Measurements from ENCODE around the gene RPRML. TPM values are rescaled to one million over a fixed set of nuclear protein-coding genes. Genes with fewer than 3 reads are reported as not detected.

The RPRML gene
- total RNA-seq, 1 experiment from 2014 or later: 0.54 TPM

- DNase-seq (ENCODE audit: low read depth, low spot score) (no peak), ATAC-seq (no peak)
- no TSS peak for BruUV-seq (replicated peaks)
- in situ Hi-C loops (cut with HindIII; ENCODE audit: low pct_unique_long_range_greater_than_20kb, low sequenced_read_pairs) (no loop called here), intact Hi-C loops (cut with micrococcal nuclease; ENCODE audit: unreplicated experiment) (loop anchor here (10.0 kb wide), 1 partner anchor 84 kb away; no protein-coding TSS in a partner anchor)
- H3K36me3 ChIP-seq (ENCODE audit: control insufficient read depth, insufficient read depth, low read length): peaks cover 19% of the 10 kb centered on the region
- H3K4me3 ChIP-seq (ENCODE audit: low read depth in 2 of 2, low read length in 2 of 2): no peak overlapping the region
- no peaks in the 10 kb centered on the region for H3K9me3 ChIP-seq (ENCODE audit: control insufficient read depth, insufficient read depth, low read depth, low read length)
- no peak overlapping the region for H3K27ac ChIP-seq (ENCODE audit: low read length)
- peaks cover 5% of the 10 kb centered on the region; the same call in 1 of the 2 replicates for H3K4me1 ChIP-seq (ENCODE audit: control insufficient read depth, insufficient read depth, low read length)
- CTCF ChIA-PET: no interaction called here
- POLR2A ChIA-PET: no interaction called here
- no peaks in the 10 kb centered on the region for H3K27me3 ChIP-seq (ENCODE audit: control insufficient read depth, insufficient read depth, low read length)
- TF ChIP-seq SIN3A (IDR thresholded peaks at IDR 0.05; ENCODE audit: borderline replicate concordance, insufficient read depth, low read depth, low read length) (no peak), REST (IDR thresholded peaks at IDR 0.05; ENCODE audit: insufficient read depth in 1 of 2, low read depth in 2 of 2, low read length in 1 of 2) (no peak), TCF7L2 (IDR thresholded peaks at IDR 0.05; ENCODE audit: low read depth, low read length) (no peak), CTCF (IDR thresholded peaks at IDR 0.05) (no peak), POLR2AphosphoS5 (IDR thresholded peaks at IDR 0.05; ENCODE audit: low read depth, low read length) (no peak)
Measured at GRCh38 chr17:46928467-46929261, 50.4 kb downstream of the RPRML start.

Small RNAs within 50 kb of the gene (microRNA-seq; reads per million reads assigned to microRNA genes)
- gene MIR5089 (ENCODE audit: unreplicated experiment): not detected

Other genes with a start within 250 kb of the RPRML start
- gene WNT3, start 160.6 kb downstream of the RPRML start, total RNA-seq (2021; ENCODE audit: unreplicated experiment): 3.4 TPM
- gene WNT9B, start 127.7 kb downstream of the RPRML start, total RNA-seq (2021; ENCODE audit: unreplicated experiment): not detected
- gene GOSR2, start 56.1 kb downstream of the RPRML start, total RNA-seq (2021; ENCODE audit: unreplicated experiment): 36.5 TPM
- 97.5 TPM for gene CDC27, start 210.0 kb upstream of the RPRML start, total RNA-seq (2021; ENCODE audit: unreplicated experiment)
- gene MYL4, start 230.1 kb upstream of the RPRML start, total RNA-seq (2021; ENCODE audit: unreplicated experiment): 0.49 TPM

Data from Panc1 (cell line).